MCF 10A (cell line): ENCODE data around the gene TTC33. TPM values are rescaled to one million over a fixed set of nuclear protein-coding genes. Genes with fewer than 3 reads are reported as not detected.

ENCODE experiments used
- BruUV-seq: library from RNA; stranded (reverse); fragments of 400-500 nt; replicated peaks from 2 replicates; lab custom pipeline; 2021; lab: Mats Ljungman, UMichigan
- CTCF ChIA-PET: fragments of 300-600 bp; sonication (Branson Sonifier 250); formaldehyde crosslinking; extraction: SDS; loops from one replicate; lab custom pipeline; 2021; ENCODE audit warnings: antibody characterized with exemption, inconsistent platforms; lab: Yijun Ruan, JAX
- POLR2A ChIA-PET: fragments of 300-600, 350-650 bp; sonication (Branson Sonifier 250); formaldehyde crosslinking; extraction: SDS; loops from one replicate; lab custom pipeline; 2020; ENCODE audit warnings: antibody characterized with exemption, inconsistent platforms; lab: Yijun Ruan, JAX
- DNase-seq: peaks from one replicate; pipeline ENCODE4 v3.0.0-alpha.2; 2018; ENCODE audit not compliant: unreplicated experiment
- H3K27ac Mint-ChIP-seq: one replicate; pipeline ENCODE4 v1.8.0; 2022; ENCODE audit warnings: mild to moderate bottlenecking, low read depth, mixed read lengths; ENCODE audit not compliant: unreplicated experiment
- H3K27me3 Mint-ChIP-seq: one replicate; pipeline ENCODE4 v1.8.0; 2022; ENCODE audit warnings: mixed read lengths; ENCODE audit not compliant: insufficient read depth, unreplicated experiment
- H3K36me3 Mint-ChIP-seq: one replicate; pipeline ENCODE4 v1.8.0; 2022; ENCODE audit warnings: mild to moderate bottlenecking, moderate library complexity, mixed read lengths; ENCODE audit not compliant: insufficient read depth, unreplicated experiment
- H3K4me1 Mint-ChIP-seq: one replicate; pipeline ENCODE4 v1.8.0; 2022; ENCODE audit warnings: mixed read lengths; ENCODE audit not compliant: insufficient read depth, unreplicated experiment
- H3K4me3 Mint-ChIP-seq: one replicate; pipeline ENCODE4 v1.8.0; 2022; ENCODE audit warnings: mild to moderate bottlenecking, moderate library complexity, mixed read lengths; ENCODE audit not compliant: unreplicated experiment
- H3K9me3 Mint-ChIP-seq: one replicate; pipeline ENCODE4 v1.8.0; 2022; ENCODE audit warnings: mixed read lengths; ENCODE audit not compliant: unreplicated experiment
- intact Hi-C: fragments of 100-400 bp; cut with micrococcal nuclease; formaldehyde crosslinking; loops from 2 replicates; pipeline ENCODE4 v1.14.1; 2022
- total RNA-seq: library from RNA; stranded (reverse); gene quantifications from 2 replicates; pipeline ENCODE4 v1.2.3, GENCODE V29; 2022
- TF ChIP-seq, protein P1 (sequence below): fragments of 200-600 bp; IDR thresholded peaks from one replicate; pipeline ENCODE4 v1.8.0; 2022; ENCODE audit warnings: antibody characterized with exemption, mild to moderate bottlenecking; ENCODE audit not compliant: unreplicated experiment

TTC33 gene
- total RNA-seq, 1 experiment from 2014 or later = 13.3 TPM

DNA sequence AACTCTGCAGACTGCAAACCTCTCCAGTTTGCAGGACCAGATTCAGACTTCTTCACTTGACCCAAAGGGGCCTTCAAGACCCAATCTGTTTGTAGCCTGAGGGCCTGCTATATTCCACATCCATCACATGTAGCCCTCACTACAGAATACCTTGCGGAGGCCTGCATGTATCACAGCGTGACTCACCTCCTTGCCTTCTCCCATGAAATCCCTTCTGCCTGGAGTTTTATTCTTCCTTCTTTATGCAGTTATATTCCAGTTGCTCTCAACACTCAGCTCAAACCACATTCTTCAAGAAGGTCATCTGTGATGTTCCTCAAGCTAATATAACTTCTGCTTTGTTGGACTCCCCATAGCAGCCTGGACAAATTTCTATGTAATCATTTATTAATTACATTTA is 274.5 kb downstream of the TTC33 start:
- ChIA-PET POLR2A (interaction anchor here (0.9 kb wide), 1 partner anchor 70 kb away, joined by 3 read pairs; no protein-coding TSS in a partner anchor), CTCF (no interaction called here)
- Mint-ChIP-seq H3K27ac (no peak overlapping the region), H3K4me3 (no peak overlapping the region), H3K4me1 (peaks cover 10% of the 10 kb centered on the region), H3K9me3 (no peaks in the 10 kb centered on the region), H3K36me3 (no peaks in the 10 kb centered on the region), H3K27me3 (no peaks in the 10 kb centered on the region)
- no TSS peak for BruUV-seq
- peak; percentile 34 for DNase-seq
- TF ChIP-seq, protein P1, sequence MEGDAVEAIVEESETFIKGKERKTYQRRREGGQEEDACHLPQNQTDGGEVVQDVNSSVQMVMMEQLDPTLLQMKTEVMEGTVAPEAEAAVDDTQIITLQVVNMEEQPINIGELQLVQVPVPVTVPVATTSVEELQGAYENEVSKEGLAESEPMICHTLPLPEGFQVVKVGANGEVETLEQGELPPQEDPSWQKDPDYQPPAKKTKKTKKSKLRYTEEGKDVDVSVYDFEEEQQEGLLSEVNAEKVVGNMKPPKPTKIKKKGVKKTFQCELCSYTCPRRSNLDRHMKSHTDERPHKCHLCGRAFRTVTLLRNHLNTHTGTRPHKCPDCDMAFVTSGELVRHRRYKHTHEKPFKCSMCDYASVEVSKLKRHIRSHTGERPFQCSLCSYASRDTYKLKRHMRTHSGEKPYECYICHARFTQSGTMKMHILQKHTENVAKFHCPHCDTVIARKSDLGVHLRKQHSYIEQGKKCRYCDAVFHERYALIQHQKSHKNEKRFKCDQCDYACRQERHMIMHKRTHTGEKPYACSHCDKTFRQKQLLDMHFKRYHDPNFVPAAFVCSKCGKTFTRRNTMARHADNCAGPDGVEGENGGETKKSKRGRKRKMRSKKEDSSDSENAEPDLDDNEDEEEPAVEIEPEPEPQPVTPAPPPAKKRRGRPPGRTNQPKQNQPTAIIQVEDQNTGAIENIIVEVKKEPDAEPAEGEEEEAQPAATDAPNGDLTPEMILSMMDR = no peak
- intact Hi-C loops = no loop called here

DNA sequence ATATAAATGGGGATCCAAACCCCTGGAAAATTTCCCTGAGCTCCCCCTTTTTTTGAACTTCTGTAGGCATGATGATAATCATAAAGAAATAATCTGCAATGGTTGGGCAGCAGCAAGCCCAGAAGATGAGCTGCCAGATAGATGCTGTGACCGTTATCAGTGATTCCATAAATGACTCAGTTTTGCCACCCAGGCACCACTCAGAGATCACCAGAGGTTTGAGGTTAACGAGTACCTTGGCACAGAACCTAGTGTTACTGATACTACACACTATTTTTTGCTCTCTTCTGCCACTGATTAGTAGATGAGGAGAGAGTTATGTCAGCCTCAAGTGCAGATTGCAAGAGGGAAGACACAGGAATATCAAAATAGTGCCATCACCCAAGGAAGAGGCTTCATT is 275.4 kb downstream of the TTC33 start:
- Mint-ChIP-seq H3K27ac (no peak overlapping the region), H3K4me1 (peaks cover 10% of the 10 kb centered on the region), H3K27me3 (no peaks in the 10 kb centered on the region), H3K9me3 (no peaks in the 10 kb centered on the region), H3K36me3 (no peaks in the 10 kb centered on the region), H3K4me3 (no peak overlapping the region)
- no TSS peak for BruUV-seq
- TF ChIP-seq, protein P1 = no peak
- ChIA-PET CTCF (interaction anchor here (0.5 kb wide), 1 partner anchor 306 kb away, joined by 3 read pairs; no protein-coding TSS in a partner anchor), POLR2A (no interaction called here)
- intact Hi-C loops = no loop called here
- no peak for DNase-seq

DNA sequence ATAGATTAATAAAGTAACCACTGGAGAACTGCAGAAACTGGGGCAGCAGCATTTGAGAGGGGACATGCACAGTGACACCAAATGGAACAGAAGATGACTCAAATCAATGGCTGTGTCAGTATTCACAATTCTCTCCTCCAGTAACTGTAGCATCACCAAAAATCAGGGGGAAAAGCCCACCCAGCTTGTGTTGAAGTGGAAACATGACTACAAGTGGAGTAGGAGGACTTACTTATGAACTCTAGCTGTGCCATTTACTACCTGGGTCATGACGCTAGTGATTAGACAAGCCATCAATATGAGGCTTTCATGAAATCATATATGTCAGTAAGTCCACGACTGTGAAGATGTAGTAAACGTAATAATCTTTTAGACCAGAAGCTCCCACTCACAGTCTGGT is 275.8 kb downstream of the TTC33 start:
- TF ChIP-seq, protein P1 = no peak
- no TSS peak for BruUV-seq
- H3K27ac Mint-ChIP-seq = no peak overlapping the region
- H3K4me3 Mint-ChIP-seq = no peak overlapping the region
- ChIA-PET CTCF (no interaction called here), POLR2A (no interaction called here)
- no peaks in the 10 kb centered on the region for H3K36me3 Mint-ChIP-seq
- peaks cover 10% of the 10 kb centered on the region for H3K4me1 Mint-ChIP-seq
- no peaks in the 10 kb centered on the region for H3K9me3 Mint-ChIP-seq
- no peaks in the 10 kb centered on the region for H3K27me3 Mint-ChIP-seq
- DNase-seq = no peak
- intact Hi-C loops = loop anchor here (5.0 kb wide), 1 partner anchor 98 kb away; no protein-coding TSS in a partner anchor

DNA sequence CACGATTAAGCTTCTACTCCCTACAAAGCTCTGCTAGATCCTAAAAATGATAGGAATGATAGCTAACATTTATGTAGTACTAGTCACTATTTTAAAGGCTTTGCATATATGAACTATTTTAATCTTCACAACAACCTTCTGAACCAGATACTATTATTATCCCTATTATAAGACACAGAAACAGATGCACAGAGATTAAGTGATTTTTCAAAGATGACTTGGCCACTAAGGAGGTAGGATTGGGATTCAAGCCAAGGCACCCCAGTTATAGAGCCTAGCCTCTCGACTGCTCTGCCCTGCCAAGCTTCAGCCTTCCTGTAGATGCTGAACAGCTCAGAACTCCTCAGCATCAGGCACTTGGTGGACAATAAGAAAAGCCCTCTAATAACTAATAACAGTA is 277.0 kb downstream of the TTC33 start:
- Mint-ChIP-seq H3K9me3 (no peaks in the 10 kb centered on the region), H3K27ac (no peak overlapping the region), H3K27me3 (no peaks in the 10 kb centered on the region), H3K36me3 (no peaks in the 10 kb centered on the region), H3K4me3 (no peak overlapping the region), H3K4me1 (peaks cover 10% of the 10 kb centered on the region)
- DNase-seq = no peak
- ChIA-PET CTCF (interaction anchor here (1.2 kb wide), 1 partner anchor 19 kb away, joined by 4 read pairs; no protein-coding TSS in a partner anchor), POLR2A (interaction anchor here (0.7 to 1.0 kb wide), 2 partner anchors 12 to 67 kb away, joined by 4 read pairs; no protein-coding TSS in a partner anchor)
- TF ChIP-seq, protein P1 = no peak
- BruUV-seq = no TSS peak
- intact Hi-C loops = loop anchor here (5.0 kb wide), 1 partner anchor 96 kb away; no protein-coding TSS in a partner anchor
